Esophagus squamous epithelium (tissue), 4 donors: Measurements from ENCODE around the gene VPS26B.

Experiments
- POLR2A ChIP-seq, 4 donors: fragments of 450-650 bp; IDR thresholded peaks; one replicate each; pipeline ENCODE4 v1.6.1; 2017; ENCODE audit warnings: antibody characterized with exemption in 4 of 4, mild to moderate bottlenecking in 4 of 4, moderate library complexity in 3 of 4
- TF ChIP-seq, protein P1 (sequence below), 6 experiments: fragments of 450-650 bp in 4 of 6; fragments of 200-600 bp in 2 of 6; sonication (generic) in 2 of 6; IDR thresholded peaks; one replicate each; pipeline ENCODE4 v1.5.1; 2016 to 2019; ENCODE audit warnings: antibody characterized with exemption in 6 of 6, mild to moderate bottlenecking in 4 of 6, moderate library complexity in 4 of 6

DNA sequence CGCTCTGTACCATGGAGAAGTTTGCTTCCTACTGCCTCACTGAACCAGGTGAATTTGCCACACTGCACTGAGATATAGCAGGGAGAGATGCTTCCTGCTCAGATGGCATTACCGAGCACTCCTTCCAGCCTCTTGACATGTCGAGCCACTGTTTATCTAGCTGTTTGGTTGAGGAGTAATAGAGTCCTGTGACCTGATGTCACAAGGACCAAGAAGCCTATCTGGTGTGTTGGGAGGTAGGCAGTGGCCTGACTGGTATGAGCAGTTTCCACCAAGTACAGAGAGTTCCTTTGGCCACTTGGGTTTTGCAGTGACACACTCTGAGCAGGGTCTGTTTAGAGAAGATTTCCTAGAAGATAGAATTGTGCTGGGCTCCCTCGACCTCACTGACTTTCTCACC, 34.1 kb downstream of the VPS26B start:
- no peak for TF ChIP-seq POLR2A (IDR thresholded peaks at IDR 0.05)
- TF ChIP-seq, protein P1, sequence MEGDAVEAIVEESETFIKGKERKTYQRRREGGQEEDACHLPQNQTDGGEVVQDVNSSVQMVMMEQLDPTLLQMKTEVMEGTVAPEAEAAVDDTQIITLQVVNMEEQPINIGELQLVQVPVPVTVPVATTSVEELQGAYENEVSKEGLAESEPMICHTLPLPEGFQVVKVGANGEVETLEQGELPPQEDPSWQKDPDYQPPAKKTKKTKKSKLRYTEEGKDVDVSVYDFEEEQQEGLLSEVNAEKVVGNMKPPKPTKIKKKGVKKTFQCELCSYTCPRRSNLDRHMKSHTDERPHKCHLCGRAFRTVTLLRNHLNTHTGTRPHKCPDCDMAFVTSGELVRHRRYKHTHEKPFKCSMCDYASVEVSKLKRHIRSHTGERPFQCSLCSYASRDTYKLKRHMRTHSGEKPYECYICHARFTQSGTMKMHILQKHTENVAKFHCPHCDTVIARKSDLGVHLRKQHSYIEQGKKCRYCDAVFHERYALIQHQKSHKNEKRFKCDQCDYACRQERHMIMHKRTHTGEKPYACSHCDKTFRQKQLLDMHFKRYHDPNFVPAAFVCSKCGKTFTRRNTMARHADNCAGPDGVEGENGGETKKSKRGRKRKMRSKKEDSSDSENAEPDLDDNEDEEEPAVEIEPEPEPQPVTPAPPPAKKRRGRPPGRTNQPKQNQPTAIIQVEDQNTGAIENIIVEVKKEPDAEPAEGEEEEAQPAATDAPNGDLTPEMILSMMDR (IDR thresholded peaks at IDR 0.05): no peak
